Astrocyte (in vitro differentiated cells and primary cell): ENCODE measurements around the gene ZDHHC11.

Experiments
- EZH2 ChIP-seq: IDR thresholded peaks from 2 replicates; pipeline ENCODE4 v1.6.1; 2012; ENCODE audit warnings: mild to moderate bottlenecking, low read length, inconsistent platforms; ENCODE audit not compliant: insufficient read depth
- TF ChIP-seq, protein P1 (sequence below): IDR thresholded peaks from 2 replicates; pipeline ENCODE4 v1.5.1; 2011; ENCODE audit warnings: low read depth, mild to moderate bottlenecking, inconsistent platforms, low read length, moderate library complexity; ENCODE audit not compliant: insufficient read depth

DNA sequence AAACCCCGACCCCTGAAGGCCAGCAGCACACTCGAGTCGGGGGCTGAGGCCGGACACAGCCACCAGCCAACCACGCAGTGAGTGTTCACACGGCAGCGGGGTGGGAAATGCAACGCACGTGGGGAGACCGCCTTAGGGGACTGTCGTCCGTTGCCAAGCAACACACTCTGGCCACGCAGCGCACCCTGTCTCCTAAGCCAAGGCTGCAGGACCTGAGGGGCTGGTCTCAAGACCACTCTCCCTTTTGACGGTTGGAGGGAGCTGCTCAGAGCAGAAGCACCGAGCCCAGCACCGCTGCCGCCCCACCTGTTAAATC, 34.3 kb upstream of the ZDHHC11 start:
- TF ChIP-seq, protein P1, sequence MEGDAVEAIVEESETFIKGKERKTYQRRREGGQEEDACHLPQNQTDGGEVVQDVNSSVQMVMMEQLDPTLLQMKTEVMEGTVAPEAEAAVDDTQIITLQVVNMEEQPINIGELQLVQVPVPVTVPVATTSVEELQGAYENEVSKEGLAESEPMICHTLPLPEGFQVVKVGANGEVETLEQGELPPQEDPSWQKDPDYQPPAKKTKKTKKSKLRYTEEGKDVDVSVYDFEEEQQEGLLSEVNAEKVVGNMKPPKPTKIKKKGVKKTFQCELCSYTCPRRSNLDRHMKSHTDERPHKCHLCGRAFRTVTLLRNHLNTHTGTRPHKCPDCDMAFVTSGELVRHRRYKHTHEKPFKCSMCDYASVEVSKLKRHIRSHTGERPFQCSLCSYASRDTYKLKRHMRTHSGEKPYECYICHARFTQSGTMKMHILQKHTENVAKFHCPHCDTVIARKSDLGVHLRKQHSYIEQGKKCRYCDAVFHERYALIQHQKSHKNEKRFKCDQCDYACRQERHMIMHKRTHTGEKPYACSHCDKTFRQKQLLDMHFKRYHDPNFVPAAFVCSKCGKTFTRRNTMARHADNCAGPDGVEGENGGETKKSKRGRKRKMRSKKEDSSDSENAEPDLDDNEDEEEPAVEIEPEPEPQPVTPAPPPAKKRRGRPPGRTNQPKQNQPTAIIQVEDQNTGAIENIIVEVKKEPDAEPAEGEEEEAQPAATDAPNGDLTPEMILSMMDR, result no peak
- TF ChIP-seq EZH2, result no peak
